CD4-positive, alpha-beta T cell treated with Interleukin-17A for 4 hours (primary cell): Measurements from ENCODE around the gene HS3ST4.

Experiments
- DNase-seq: peaks from one replicate; pipeline ENCODE4 v3.0.0-alpha.2; 2020; ENCODE audit warnings: mixed read lengths

The HS3ST4 gene

GRCh38 chr16:26120729-26121128 is 429.0 kb downstream of the HS3ST4 start:
- no peak for DNase-seq

- no peak for DNase-seq
These were observed 436.5 kb downstream of the HS3ST4 start for GRCh38 chr16:26128296-26128695.

GRCh38 chr16:26129997-26130396 is 438.2 kb downstream of the HS3ST4 start:
- no peak for DNase-seq

GRCh38 chr16:26133416-26134093 is 441.8 kb downstream of the HS3ST4 start:
- DNase-seq = no peak

GRCh38 chr16:26134588-26134987 is 442.8 kb downstream of the HS3ST4 start:
- DNase-seq = no peak

GRCh38 chr16:26137956-26138355 is 446.2 kb downstream of the HS3ST4 start:
- DNase-seq = no peak

- no peak for DNase-seq
These were observed 447.3 kb downstream of the HS3ST4 start for GRCh38 chr16:26139091-26139490.

- DNase-seq = no peak
These were observed 448.1 kb downstream of the HS3ST4 start for GRCh38 chr16:26139884-26140283.

- no peak for DNase-seq
These were observed 457.8 kb downstream of the HS3ST4 start for GRCh38 chr16:26149364-26150190.

GRCh38 chr16:26155221-26155620 is 463.5 kb downstream of the HS3ST4 start:
- DNase-seq = no peak

GRCh38 chr16:26157319-26157718 is 465.6 kb downstream of the HS3ST4 start:
- no peak for DNase-seq

GRCh38 chr16:26158142-26158759 is 466.5 kb downstream of the HS3ST4 start:
- no peak for DNase-seq

GRCh38 chr16:26161461-26162180 is 469.9 kb downstream of the HS3ST4 start:
- no peak for DNase-seq

GRCh38 chr16:26169473-26169872 is 477.7 kb downstream of the HS3ST4 start:
- DNase-seq = no peak

GRCh38 chr16:26175944-26176343 is 484.2 kb downstream of the HS3ST4 start:
- no peak for DNase-seq

GRCh38 chr16:26177438-26177837 is 485.7 kb downstream of the HS3ST4 start:
- no peak for DNase-seq

- no peak for DNase-seq
These were observed 486.5 kb downstream of the HS3ST4 start for GRCh38 chr16:26178298-26178697.

GRCh38 chr16:26186091-26186615 is 494.4 kb downstream of the HS3ST4 start:
- DNase-seq = no peak
